Stimulated activated CD4-positive, alpha-beta T cell treated with anti-CD3 and anti-CD28 coated beads, TNF-alpha, amount 100 ng/mL, for 1 hour (primary cell): ENCODE data around the gene RBMXL3.

ENCODE experiments used
- DNase-seq, 3 donors: peaks; one replicate each; pipeline ENCODE4 v3.0.0-alpha.2; 2020; ENCODE audit warnings: low read depth in 3 of 3, low spot score in 1 of 3

The RBMXL3 gene

GRCh38 chrX:115233497-115234455, 44.6 kb downstream of the RBMXL3 start, which contains the start of gene LRCH2:
Gene LRCH2, minus strand, starts transcription at chrX:115234096. Its CDS starts 55 bp downstream, at chrX:115234041.
- DNase-seq: no peak

DNA sequence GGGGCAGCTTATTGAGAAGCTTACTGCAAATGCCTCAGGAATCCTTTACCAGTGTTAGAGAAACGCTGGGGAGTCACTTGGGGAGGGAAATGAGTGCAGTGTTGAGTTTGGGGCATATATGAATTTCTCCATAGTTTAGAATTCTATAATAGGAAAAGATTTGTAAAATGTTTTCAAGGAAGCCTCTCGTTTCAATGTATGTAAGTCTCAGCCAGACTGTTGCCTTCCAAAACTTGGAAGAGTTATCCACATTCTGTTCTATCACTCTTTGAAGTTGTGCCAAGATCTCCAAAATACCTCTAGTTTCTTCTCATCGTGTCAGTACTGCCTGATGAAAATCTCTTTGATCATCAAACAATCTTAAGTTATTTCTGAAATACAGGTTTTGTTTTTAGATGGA, 45.3 kb downstream of the RBMXL3 start:
- DNase-seq: no peak

DNA sequence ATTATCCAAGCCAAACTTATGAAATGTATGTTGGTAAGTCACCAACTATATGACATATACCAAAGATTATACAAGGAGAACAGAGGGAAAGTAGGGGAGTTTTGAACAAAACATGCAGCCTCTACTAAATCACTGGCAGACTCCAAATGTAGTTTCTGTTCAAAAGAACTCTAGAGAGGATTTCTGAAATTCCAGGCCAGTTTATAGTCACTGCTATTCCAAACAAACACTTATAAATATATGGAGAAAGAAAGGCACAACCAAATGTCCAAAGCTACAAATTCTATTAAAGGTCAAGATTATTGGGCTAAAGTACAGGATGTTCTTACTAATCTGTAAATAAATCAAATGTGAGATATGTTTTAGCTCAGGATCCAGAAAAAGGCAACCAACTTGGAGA, 47.4 kb downstream of the RBMXL3 start:
- DNase-seq: no peak

GRCh38 chrX:115237056-115237455, 47.8 kb downstream of the RBMXL3 start:
- no peak for DNase-seq
